HG03575 (cell line): Measurements from ENCODE around the gene IL21.

ENCODE experiments used
- ATAC-seq: cut with Tn5 transposase; IDR thresholded peaks from one replicate; pipeline ENCODE4 v1.9.1; 2021; ENCODE audit not compliant: unreplicated experiment, insufficient number of reproducible peaks, low FRiP score; ENCODE audit errors: extremely low read depth

IL21 gene

DNA sequence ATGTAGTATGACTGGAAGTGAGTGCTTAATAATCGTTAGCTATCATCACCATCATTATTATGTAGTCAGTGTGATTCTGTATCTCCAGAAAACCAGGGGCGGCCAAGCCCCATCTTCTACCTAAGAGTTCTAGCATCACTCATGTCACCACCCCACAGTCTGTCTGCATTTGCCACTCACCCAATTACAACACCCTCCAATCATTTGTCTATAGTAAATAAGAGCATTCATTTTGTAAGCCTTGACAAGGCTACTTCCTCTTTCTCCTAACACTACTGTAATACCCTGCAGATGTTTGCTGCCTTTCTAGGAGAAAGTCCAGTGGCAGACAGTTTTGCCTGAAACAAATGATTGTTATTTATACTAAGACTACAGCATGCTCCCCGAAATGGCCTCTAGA lies 15.8 kb upstream of the IL21 start:
- no peak for ATAC-seq

GRCh38 chr4:122635205-122635604 lies 14.3 kb upstream of the IL21 start:
- ATAC-seq = peak; percentile 63

GRCh38 chr4:122633211-122633610 lies 12.3 kb upstream of the IL21 start:
- ATAC-seq = no peak

DNA sequence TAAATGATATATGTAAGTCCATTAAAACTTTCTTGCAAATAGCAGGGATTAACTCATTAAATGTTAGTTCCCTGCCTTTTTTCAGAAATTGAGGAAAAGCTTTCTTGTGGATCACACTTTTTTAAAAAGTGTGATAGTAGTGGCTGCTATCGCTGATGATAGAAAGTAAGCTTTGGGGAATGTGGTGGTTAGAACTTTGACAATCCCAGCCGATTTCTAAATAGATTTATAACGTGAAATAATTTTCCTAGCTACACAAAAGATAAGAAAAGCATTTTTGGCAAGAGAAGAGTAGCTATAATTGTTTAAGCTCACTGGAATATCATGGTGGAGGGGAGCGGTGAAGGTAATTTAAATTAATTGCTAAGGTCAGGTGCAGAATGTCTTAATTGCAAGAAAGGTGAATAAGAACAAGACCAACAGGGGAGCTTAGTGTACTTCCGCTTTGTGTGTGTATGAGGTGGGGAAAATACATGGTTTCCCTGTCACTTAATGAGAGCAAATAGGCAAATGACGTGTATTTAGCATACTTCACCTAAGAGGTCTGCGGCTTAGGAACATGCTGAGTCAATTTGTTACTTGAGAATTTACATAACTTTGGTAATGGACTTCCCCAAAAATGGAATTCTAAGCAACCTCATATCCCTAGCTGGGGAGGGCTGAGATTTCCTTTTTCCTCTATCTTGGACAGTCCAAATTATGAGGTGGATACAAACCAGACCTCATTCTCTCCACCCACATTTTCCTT lies 11.7 kb upstream of the IL21 start:
- no peak for ATAC-seq

GRCh38 chr4:122625156-122625555 lies 4.3 kb upstream of the IL21 start:
- ATAC-seq = no peak

DNA sequence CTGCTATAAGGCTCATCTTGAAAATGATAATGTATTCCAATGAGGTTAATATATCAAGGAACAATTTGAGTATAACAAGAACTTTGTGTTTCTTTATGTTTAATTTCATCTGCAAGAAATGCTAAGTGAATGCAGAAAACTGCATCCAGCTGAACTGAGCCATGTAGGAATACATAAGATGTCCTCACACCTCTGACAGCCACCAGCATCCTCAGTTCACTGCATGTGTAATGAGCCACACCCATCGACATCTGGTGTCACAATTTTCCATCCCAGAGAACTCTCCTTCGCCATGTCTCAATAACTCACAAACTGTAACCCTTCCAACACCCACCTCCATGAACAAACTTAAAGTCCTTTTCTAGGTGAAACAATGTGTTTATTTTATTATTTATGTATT lies 3.3 kb upstream of the IL21 start:
- no peak for ATAC-seq

GRCh38 chr4:122623637-122624166 lies 2.8 kb upstream of the IL21 start:
- no peak for ATAC-seq

DNA sequence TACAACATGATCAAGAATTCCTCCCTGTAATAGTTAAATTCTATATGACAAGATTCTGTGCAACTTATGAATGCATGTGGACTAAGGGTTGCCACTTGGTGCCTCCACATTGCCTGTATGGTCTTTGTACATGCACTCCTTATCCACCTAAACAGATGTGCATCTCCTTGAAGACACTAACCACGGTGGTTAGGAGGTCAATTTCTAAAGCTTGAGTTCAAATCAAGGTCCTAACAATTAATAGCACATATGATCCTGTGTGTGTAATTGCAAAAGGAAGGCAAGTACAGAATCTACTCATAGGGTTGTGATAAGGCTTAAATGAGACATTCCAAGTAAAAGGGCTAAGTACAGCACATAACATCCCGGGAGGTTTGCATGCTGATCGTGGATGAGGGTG lies 1.5 kb upstream of the IL21 start:
- no peak for ATAC-seq

- no peak for ATAC-seq
These were observed 1.3 kb downstream of the IL21 start for GRCh38 chr4:122619611-122620010.

GRCh38 chr4:122617597-122618593 lies 3.0 kb downstream of the IL21 start:
- no peak for ATAC-seq

DNA sequence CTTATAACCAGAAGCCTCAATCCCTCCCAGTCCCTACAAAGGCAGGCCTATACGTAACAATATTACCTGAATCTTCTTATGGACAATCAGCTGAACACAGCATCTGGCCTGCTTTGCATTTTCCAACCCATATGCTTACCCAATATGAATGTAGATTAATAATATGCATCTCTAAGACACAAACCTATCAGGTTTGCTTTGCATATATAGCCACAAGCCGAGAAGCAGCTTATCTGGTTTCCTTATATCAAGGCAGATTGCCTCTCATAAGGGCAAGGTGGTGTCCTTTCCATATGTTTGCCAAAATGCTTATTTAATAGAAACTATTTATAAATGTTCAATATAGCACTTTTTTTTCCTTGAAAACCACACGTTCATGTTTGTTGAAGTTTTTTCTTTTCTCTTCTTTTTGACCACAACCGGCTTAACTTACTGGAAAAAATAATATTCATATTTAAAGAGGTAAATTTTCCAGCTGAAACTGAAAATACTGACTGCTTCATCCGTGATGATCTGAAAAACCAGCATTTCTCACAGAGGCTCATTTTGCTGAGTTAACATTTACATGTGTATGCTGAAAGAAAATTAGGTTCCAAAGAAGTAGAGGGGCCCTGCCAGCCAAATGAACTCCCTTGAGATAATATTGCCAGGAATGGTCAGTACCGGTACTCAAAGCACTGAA lies 3.8 kb downstream of the IL21 start:
- ATAC-seq = no peak

DNA sequence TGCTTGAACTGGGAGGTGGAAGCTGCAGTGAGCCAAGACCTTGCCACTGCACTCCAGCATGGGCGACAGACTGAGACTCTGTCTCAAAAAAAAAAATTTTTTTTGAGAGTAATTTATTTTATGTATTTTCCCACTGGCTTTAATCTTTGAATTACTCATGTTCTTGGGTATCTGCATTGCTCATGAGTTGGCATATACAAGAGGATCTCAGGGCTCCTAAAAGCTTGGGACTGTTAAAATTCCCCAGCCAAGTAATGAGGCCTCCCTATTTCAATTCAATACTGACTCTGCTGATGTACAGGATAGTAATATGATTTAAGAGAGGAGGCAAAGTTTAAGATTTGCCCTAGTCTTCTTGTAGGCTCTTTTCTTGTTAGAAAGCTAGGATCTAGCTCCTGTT lies 6.2 kb downstream of the IL21 start:
- ATAC-seq = no peak

DNA sequence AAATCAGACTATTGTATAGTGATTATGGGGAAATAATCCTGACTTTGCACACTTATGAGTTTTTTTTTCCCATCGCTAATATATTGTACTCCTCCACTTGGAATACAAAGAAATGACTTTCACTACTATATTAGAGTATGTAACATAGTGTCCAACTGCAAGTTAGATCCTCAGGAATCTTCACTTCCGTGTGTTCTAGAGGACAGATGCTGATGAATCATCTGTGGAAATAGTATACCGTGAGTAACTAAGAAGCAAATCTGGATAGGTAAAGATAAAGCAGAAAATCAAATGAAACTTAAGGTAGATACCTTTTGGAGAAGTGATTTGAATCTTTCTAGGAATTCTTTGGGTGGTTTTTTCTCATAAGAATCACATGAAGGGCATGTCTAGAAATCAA lies 8.3 kb downstream of the IL21 start:
- no peak for ATAC-seq

DNA sequence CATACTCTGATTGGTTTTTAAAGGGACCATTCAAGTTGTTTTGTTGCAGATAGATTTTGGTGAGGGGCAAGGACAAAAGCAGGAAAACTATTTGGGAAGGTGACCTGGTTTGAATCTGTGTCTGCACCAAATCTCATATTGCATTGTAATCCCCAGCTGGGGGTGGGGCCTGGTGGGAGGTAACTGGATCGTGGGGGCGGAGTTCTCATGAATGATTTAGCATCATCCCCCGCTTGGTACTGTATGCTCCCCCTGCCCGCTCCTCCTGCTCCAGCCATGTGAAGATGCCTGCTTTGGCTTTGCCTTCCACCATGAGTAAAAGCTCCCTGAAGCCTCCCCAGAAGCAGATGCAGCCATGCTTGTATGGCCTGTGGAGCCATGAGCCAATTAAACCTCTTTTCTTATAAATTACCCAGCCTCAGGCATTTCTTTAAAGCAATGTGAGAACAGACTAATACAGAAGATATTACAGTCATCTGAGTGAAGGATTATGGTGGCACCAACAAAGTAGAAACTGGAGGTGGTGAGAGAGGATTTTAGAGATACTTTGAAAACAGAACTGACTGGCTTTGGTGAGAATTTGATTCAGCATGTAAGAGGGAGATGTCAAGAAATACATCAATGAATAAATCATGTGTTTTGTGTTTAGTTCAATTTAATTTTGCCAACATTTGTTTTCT lies 14.4 kb downstream of the IL21 start:
- no peak for ATAC-seq

DNA sequence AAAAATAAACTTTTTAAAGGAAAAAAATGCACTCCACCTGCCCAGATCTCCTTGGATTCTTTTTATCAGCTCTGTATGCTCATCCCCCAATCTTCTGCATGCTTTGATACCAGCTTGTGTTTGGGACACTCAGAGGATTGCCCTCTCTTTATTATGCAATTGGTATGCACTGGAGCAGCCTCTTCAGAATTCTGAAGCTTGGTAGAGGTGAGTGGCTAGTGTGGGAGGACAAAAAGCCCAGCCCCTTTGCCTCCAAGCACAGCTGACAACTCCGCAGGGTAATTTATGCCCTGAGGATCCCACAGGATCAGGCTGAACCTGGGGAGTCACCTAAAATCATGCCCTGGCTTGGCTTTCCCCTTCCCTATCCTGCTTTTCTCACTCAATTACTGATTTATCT lies 16.7 kb downstream of the IL21 start:
- ATAC-seq = no peak

DNA sequence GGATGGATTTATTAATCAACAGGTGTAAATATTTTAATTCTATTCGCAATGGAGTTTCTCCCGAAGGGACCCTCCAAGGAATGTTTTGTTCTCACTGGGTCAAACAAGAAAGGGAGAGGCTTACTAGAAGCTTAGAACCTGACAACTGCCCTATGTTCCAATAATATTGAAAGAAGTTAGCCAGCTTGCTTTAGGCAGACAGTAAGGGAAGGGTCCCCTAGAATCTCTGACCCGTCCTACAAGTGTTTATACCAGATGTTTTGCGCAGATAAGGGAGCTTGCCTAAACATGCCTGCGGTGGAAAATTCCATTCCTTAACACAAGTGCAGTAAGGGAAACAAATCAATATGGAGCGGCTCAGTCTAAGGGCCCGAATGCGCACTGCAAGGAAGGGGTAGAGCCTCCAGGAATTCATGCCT lies 17.7 kb downstream of the IL21 start:
- no peak for ATAC-seq

DNA sequence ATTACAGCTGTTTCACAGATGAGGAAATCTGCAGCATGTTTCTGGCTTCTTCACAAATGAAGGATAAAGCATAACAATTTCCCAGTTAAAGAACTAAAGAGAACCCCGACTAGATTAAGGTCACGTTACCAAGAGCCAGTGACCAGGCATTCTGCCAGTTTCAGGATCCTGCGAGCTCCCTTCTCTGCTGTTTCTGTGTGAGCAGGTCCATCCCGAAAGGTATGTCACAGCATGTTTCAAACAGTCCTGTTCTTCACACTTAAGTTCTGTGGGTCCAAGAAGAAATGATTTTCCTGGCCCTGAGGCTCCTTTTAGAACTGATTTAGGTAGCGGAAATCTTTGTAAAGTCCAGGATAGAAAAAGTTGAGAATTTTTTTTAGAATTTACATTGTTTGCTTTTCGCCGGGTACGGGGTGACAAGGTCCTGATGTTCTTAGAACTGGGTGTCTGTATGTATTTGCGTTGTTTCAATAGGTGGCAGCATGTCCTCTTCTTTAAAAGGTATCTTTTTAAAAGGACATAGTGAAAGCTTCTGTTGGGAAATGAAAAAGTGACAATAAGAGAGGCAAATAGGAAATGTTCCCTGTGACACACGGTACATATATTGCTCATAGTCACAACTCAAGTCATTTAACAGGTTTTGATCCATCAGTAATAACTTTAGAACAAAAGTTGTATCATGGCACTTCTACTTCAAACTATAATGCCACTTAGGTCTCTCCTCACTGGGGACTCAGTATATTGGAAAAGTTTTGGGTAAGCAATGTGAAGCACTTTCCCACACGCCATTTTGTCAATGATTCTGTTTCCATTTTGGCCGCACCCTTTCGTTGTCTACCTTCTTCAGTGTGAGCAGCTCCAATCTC lies 18.4 kb downstream of the IL21 start:
- no peak for ATAC-seq

- ATAC-seq = no peak
These were observed 29.7 kb downstream of the IL21 start for GRCh38 chr4:122591196-122591595.
